GM21447 (cell line): Measurements from ENCODE around the gene DNAH5.
"Not testable (repeated sequence)": the region's sequence is repeated elsewhere in the genome, so short reads cannot be mapped to it uniquely, and the experiment has no call there.

ENCODE experiments used
- ATAC-seq: cut with Tn5 transposase; IDR thresholded peaks from one replicate; pipeline ENCODE4 v1.9.1; 2021; ENCODE audit not compliant: unreplicated experiment

The DNAH5 gene

GRCh38 chr5:13833440-13833839, 111.0 kb downstream of the DNAH5 start:
- ATAC-seq, result no peak

DNA sequence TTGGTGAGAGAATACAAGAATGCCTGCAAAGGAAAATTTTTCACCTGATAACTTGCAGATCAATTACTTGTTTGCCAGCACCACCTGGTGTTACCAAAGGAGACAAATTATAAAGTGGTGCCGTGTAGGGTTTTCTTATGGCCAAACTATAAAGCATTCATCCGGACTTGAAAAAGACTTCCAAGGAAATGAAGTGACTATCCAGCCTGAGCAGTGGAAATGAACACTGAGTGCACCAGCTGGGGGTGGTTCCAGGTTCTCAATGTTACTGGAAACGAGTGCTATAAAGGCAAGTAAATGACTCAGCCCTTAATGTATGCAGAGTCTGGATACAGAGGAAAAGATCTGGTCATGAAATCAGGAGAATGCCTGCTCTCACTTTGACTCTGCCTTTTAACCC, 113.1 kb downstream of the DNAH5 start:
- no peak for ATAC-seq

- ATAC-seq, result no peak
Measured at GRCh38 chr5:13830536-13830935, 114.0 kb downstream of the DNAH5 start.

DNA sequence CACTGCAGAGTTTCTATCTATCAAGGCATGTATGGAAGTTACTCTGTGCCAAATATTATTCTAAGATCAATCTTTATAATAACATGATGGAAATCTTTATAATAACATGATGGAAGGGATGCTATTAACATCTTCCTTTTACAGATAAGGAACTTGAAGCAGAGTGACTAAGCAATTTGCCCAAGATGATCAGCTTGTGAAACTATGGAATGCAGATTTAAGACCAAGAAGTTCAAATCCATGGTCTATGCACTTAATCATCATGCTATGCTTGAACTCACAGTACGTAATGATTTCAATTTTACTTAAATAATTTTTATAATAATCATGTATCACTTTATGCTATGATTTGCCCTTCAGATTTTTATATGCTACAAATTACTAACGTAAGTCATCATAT, 123.1 kb downstream of the DNAH5 start:
- no peak for ATAC-seq

- no peak for ATAC-seq
Measured at GRCh38 chr5:13816126-13816525, 128.4 kb downstream of the DNAH5 start.

- no peak for ATAC-seq
Measured at GRCh38 chr5:13814301-13814700, 130.2 kb downstream of the DNAH5 start.

GRCh38 chr5:13809921-13810320, 134.6 kb downstream of the DNAH5 start:
- no peak for ATAC-seq

GRCh38 chr5:13804336-13804735, 140.2 kb downstream of the DNAH5 start:
- no peak for ATAC-seq

- not testable (repeated sequence) for ATAC-seq
Measured at GRCh38 chr5:13798569-13798968, 145.9 kb downstream of the DNAH5 start.

- ATAC-seq, result no peak
Measured at GRCh38 chr5:13785781-13786415, 158.6 kb downstream of the DNAH5 start.

DNA sequence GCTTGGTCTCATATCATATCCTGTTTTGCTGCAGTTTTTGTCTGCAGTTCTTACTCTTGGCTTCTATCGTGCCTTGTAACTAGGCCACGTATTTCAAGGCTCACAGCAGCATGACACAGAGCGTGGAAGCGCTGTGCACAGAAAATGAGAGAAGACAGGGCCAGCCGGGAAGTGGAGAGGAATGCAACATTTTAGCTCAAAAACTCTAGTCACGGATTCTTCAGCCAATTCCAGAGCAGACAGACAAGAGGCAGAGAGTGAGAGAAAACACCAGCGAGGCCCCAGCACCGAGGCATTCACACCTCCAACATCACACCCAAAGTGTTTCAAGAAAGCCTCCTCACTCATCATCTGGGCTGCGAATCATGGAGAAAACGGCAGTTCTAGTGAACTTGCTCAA, 160.8 kb downstream of the DNAH5 start:
- no peak for ATAC-seq

GRCh38 chr5:13780081-13780480, 164.4 kb downstream of the DNAH5 start:
- no peak for ATAC-seq

- no peak for ATAC-seq
Measured at GRCh38 chr5:13773649-13774048, 170.8 kb downstream of the DNAH5 start.

DNA sequence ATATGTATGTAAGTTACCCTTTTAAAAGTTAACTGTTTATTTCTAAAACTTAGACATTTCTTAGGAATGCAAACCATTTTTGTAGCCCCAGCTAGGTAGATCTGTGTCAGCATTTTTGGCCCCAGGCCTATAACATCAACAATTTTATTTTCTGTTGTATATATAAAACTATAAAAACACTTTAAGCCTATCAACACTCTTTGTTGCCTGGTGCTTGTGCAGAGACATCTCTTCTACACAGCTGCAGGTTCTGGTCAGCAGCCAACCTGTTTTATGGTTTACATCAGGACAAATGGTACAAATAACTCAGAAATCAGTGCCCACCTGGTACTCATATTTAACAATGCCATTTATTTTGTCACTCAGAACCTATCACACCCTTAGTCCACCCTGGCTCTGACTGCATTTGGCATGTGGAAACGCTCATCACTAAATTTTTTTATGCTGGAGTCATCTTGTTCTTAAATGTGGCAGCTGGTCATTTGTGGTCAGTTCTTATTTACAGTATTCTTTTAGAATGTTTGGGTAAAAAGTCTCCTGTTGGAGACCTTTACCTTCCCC, 173.4 kb downstream of the DNAH5 start:
- ATAC-seq, result no peak

GRCh38 chr5:13766236-13766635, 178.3 kb downstream of the DNAH5 start:
- ATAC-seq, result no peak

DNA sequence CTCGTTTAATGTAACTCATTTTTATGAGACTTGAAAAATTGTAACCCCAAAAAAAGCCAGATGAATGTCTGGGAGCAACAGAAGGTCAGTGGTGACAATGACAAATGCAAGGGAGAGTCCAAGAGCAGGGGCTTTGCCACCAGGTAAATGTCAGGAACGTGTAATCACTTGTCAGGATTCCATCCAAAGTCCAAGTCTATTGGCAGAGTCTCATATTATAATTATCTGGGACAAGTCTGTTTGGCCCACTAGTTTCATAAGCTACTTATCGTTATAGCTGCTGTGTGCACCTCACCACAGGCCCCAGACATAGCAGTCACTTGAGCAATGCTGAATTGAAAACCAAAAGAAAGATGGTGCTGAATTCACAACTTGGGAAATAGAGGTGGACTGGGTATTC, 180.8 kb downstream of the DNAH5 start:
- no peak for ATAC-seq

DNA sequence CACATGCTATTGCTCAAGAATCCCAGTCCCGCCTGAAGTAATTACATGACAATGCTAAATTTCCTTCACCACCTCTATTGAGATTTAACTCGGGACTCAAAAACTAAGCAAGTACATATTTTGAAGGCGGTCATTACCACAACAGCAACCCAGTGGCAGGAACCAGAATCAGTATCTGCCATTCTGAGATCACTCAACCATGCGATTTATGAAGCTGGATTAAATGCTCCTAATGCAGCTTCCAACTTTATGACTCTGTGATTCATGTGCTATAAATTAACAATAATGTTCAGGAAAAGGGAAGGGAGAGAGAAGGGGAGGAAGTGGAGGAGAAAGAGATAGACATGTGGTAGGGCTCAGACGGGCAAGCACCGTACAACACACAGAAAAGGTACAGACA, 194.7 kb downstream of the DNAH5 start:
- ATAC-seq, result no peak

GRCh38 chr5:13746026-13746425, 198.5 kb downstream of the DNAH5 start:
- ATAC-seq, result no peak

GRCh38 chr5:13745508-13745907, 199.0 kb downstream of the DNAH5 start:
- no peak for ATAC-seq

GRCh38 chr5:13740471-13740870, 204.0 kb downstream of the DNAH5 start:
- no peak for ATAC-seq

GRCh38 chr5:13739479-13739878, 205.0 kb downstream of the DNAH5 start:
- ATAC-seq, result no peak

DNA sequence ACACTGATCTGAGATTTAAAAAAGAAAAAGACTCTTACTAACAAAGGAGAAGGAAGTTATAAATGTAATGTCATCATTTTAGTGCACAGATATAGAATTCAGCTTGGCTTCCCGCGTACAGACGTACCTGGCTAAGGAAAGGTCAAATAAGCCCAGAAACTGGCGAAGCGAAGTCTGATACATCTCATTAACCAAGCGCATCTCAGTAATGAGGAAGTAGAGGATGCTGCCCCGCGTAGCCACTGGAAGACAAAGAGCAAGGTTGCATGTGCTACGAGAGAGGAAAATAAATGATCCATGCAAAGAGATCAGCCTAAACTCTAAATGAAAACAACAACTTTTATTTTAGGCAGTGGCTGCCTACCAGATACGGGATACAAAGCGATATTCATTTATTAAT, 208.8 kb downstream of the DNAH5 start:
- no peak for ATAC-seq

DNA sequence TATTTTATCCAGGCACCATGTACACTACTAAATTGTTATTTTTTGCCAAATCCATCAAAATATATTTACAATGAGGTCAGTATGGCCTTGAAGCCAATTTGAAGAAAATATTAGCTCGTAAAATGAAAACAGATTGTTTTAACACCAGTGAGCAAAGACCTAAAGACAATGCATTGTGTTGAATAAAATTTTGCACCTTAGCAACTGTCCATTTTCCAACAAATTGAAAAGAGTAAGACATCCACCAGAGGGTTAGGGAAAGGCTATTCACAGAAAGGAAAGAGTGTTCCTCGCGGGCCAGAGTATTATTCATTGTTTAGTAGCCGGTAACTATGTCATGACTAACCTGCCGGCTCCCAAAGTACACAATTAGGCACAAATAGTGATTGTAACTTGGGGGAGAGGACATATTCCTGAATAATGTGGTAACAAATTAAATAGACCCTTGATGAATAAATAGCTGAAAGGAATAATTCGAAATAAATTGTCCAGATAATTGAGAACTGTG, 213.3 kb downstream of the DNAH5 start:
- no peak for ATAC-seq
